ENCODE measurements around the gene ABLIM2.

Gene ABLIM2

DNA sequence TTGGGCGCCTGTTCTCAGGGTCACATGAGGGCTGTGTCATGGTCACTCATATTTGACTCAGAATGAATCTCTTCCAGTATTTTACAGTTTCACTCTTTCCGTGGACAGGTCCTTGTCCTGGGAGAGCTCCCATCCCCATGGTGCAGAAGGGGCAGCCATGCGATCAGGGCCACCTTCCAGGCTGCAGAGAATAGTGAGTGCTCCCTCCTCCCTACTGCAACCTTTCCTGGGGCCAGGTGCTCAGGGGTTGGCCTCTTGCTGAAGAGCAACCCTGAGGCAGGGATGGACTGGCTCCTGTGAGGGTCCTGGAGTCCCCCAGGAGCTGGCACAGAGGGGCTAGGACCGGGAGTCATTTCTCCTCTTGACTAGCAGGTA, 108.4 kb downstream of the ABLIM2 start:
- Histone ChIP-seq H3F3A (ENCODE audit: insufficient read depth, low read length) (no peaks in the 10 kb centered on the region), H2AFZ (ENCODE audit: low read length) (no peak overlapping the region), H3K4me2 (ENCODE audit: low read depth, low read length) (no peak overlapping the region), H3K9me3 (replicated peaks; ENCODE audit: insufficient read depth, low read length) (no peaks in the 10 kb centered on the region), H3K9ac (ENCODE audit: low read length) (no peak overlapping the region), H3K79me2 (ENCODE audit: low read length) (no peaks in the 10 kb centered on the region), H3K27ac (ENCODE audit: low read length) (no peak overlapping the region), H3K36me3 (replicated peaks; ENCODE audit: insufficient read depth, low read length) (no peaks in the 10 kb centered on the region), H4K20me1 (ENCODE audit: insufficient read depth, low read length) (no peaks in the 10 kb centered on the region), H3K27me3 (replicated peaks; ENCODE audit: insufficient read depth, low read length) (peaks cover 92% of the 10 kb centered on the region), H3K9me2 (replicated peaks; ENCODE audit: insufficient read depth, low read length) (no peaks in the 10 kb centered on the region), H3K4me1 (ENCODE audit: low read length) (no peaks in the 10 kb centered on the region), H3K4me3 (ENCODE audit: low read length) (no peak overlapping the region)
- no peak for DNase-seq
- TF ChIP-seq EZH2phosphoT487 (IDR thresholded peaks at IDR 0.05; ENCODE audit: low read length) (no peak), EZH2 (optimal IDR thresholded peaks at IDR 0.05; ENCODE audit: low read depth, low read length) (no peak)
- TF ChIP-seq, protein P1, sequence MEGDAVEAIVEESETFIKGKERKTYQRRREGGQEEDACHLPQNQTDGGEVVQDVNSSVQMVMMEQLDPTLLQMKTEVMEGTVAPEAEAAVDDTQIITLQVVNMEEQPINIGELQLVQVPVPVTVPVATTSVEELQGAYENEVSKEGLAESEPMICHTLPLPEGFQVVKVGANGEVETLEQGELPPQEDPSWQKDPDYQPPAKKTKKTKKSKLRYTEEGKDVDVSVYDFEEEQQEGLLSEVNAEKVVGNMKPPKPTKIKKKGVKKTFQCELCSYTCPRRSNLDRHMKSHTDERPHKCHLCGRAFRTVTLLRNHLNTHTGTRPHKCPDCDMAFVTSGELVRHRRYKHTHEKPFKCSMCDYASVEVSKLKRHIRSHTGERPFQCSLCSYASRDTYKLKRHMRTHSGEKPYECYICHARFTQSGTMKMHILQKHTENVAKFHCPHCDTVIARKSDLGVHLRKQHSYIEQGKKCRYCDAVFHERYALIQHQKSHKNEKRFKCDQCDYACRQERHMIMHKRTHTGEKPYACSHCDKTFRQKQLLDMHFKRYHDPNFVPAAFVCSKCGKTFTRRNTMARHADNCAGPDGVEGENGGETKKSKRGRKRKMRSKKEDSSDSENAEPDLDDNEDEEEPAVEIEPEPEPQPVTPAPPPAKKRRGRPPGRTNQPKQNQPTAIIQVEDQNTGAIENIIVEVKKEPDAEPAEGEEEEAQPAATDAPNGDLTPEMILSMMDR (IDR thresholded peaks at IDR 0.05; ENCODE audit: low read length): no peak

DNA sequence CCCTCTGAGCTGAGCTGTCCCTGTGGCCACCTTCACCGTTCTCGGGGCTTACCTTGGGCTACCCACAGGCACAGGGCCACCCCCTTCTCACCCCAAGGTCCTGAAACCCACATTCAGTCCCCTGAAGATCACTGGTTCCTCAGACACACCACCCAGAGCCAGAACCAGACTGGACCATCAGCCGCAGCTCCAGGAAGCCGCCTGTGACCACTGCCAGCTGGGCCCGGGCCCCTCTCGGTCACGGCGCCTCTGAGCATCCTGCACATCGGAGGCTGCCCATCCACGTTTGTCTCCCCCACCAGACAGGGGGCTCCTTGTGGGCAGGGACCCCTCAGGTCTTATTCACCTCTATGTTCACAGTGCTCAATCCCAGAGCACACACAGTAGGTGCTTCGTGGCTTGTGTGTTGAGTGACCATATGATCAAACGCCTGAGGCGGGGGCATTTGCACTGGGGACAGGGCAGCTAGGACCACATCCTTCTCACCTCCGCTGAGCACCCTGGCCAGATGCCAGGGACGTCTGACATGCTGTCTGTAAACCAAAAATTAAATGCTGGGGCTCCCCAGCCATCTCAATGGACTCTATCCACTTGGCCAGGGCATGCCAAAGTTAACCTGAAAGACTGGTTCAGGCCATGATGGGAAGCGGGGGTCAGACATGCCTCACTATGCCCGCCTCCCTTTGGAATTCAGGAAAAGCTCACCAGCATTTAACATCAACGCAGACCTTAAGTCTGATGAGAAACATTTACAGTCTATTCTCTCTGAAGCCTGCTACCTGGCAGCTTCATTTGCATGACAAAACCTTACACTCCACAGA, 109.5 kb downstream of the ABLIM2 start:
- Histone ChIP-seq H3K4me2 (ENCODE audit: low read depth, low read length) (no peak overlapping the region), H3K9me3 (replicated peaks; ENCODE audit: insufficient read depth, low read length) (no peaks in the 10 kb centered on the region), H3K27ac (ENCODE audit: low read length) (no peak overlapping the region), H3K79me2 (ENCODE audit: low read length) (no peaks in the 10 kb centered on the region), H3K27me3 (replicated peaks; ENCODE audit: insufficient read depth, low read length) (peaks cover 90% of the 10 kb centered on the region), H3K4me3 (ENCODE audit: low read length) (no peak overlapping the region), H3K36me3 (replicated peaks; ENCODE audit: insufficient read depth, low read length) (no peaks in the 10 kb centered on the region), H2AFZ (ENCODE audit: low read length) (no peak overlapping the region), H4K20me1 (ENCODE audit: insufficient read depth, low read length) (no peaks in the 10 kb centered on the region), H3K4me1 (ENCODE audit: low read length) (no peaks in the 10 kb centered on the region), H3K9ac (ENCODE audit: low read length) (no peak overlapping the region), H3K9me2 (replicated peaks; ENCODE audit: insufficient read depth, low read length) (no peaks in the 10 kb centered on the region), H3F3A (ENCODE audit: insufficient read depth, low read length) (no peaks in the 10 kb centered on the region)
- TF ChIP-seq, protein P1 (IDR thresholded peaks at IDR 0.05; ENCODE audit: low read length): no peak
- TF ChIP-seq EZH2 (optimal IDR thresholded peaks at IDR 0.05; ENCODE audit: low read depth, low read length): no peak
- no peak for TF ChIP-seq EZH2phosphoT487 (IDR thresholded peaks at IDR 0.05; ENCODE audit: low read length)
- no peak for DNase-seq

DNA sequence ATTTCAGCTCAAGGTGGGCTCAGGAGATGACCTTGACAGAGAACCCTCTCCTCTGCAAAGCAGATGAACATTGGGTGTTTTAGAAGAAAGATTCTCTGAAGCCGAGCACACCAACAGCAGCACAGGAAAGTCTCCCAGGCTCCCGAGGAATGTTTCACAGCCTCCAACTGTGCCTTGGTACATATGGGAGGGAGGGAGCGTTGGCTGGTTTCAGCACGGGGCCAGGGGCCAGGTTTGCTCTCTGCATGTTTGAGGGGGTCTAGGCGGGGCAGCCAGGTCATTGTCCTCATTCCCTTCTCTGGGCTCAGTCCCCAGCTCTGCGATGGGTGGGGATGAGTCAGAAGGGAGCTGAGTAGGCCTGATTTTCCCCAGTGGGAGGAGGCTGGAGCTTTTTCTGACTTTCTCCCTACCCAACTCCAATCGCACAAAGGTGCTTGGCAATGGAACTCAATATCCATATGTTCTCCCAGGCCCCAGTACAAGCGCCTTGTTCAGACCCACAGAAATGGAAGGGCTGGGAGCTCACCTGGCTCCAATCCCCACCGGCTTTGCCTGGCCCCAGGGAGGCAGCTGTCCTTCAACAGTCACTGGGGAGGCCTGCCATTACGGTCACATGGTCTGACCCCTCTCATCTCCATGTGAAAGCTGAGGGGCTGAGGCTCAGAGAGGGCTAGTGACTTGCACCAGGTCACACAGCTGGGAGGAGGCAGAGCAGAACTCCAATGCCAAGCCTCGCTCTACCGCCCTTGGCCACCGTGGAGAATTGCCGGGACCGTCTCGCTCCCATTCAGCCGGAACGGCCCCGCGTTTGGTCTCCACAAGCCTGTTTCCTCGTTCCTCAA, 110.6 kb downstream of the ABLIM2 start:
- no peaks in the 10 kb centered on the region for H3K79me2 ChIP-seq (ENCODE audit: low read length)
- no peaks in the 10 kb centered on the region for H4K20me1 ChIP-seq (ENCODE audit: insufficient read depth, low read length)
- H3K4me1 ChIP-seq (ENCODE audit: low read length): no peaks in the 10 kb centered on the region
- DNase-seq: no peak
- no peak overlapping the region for H2AFZ ChIP-seq (ENCODE audit: low read length)
- H3K9ac ChIP-seq (ENCODE audit: low read length): no peak overlapping the region
- no peak overlapping the region for H3K27ac ChIP-seq (ENCODE audit: low read length)
- no peaks in the 10 kb centered on the region for H3K9me2 ChIP-seq (replicated peaks; ENCODE audit: insufficient read depth, low read length)
- H3K4me2 ChIP-seq (ENCODE audit: low read depth, low read length): no peak overlapping the region
- no peak for TF ChIP-seq EZH2phosphoT487 (IDR thresholded peaks at IDR 0.05; ENCODE audit: low read length)
- TF ChIP-seq EZH2 (optimal IDR thresholded peaks at IDR 0.05; ENCODE audit: low read depth, low read length): no peak
- TF ChIP-seq, protein P1 (IDR thresholded peaks at IDR 0.05; ENCODE audit: low read length): no peak
- peaks cover 90% of the 10 kb centered on the region for H3K27me3 ChIP-seq (replicated peaks; ENCODE audit: insufficient read depth, low read length)
- H3F3A ChIP-seq (ENCODE audit: insufficient read depth, low read length): no peaks in the 10 kb centered on the region
- no peaks in the 10 kb centered on the region for H3K36me3 ChIP-seq (replicated peaks; ENCODE audit: insufficient read depth, low read length)
- no peaks in the 10 kb centered on the region for H3K9me3 ChIP-seq (replicated peaks; ENCODE audit: insufficient read depth, low read length)
- no peak overlapping the region for H3K4me3 ChIP-seq (ENCODE audit: low read length)
